CD4-positive, alpha-beta T cell treated with Interleukin-6 at 100 ng/mL for 8 hours (primary cell): ENCODE measurements around the gene CSN3.

ENCODE experiments used
- DNase-seq: peaks from one replicate; pipeline ENCODE4 v3.0.0-alpha.2; 2020; ENCODE audit warnings: mixed read lengths, low spot score

Gene CSN3

DNA sequence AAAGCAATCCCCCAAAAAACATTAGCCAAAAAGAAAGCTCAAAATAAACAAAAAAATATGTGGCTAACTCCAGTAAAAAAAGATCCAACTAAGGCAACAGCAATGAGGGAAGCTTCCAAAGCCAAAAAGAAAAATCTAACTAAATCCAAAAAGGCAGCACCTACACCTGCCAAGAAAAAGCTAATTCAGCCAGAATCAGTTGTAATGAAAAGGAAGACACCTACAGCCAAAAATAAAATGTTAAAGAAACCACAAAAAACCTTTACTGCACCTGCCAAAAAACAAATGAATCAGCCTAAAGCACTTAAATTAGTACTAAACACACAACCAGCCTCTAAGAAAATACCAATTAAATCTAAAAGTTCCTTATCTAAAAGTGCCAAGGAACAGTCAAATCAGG is 55.2 kb downstream of the CSN3 start:
- DNase-seq, result no peak

DNA sequence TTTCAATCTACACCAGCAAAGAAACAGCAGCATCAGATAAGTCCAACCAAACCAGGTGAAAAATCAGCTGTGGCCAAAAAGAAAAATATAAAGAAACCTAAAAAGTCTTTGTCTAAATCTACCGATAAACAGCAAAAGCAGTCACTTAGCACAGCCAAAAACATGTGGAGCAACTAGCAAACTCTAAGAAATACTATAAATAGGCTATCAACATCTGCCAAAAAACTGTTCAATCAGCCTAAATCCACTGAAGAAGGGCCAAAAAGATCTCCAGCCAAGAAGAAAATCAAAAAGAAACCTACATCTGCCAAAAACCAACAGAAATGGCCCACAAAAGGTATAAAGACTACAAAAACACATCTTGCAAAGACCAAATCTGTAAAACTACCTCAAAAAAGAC is 55.7 kb downstream of the CSN3 start:
- DNase-seq, result no peak

DNA sequence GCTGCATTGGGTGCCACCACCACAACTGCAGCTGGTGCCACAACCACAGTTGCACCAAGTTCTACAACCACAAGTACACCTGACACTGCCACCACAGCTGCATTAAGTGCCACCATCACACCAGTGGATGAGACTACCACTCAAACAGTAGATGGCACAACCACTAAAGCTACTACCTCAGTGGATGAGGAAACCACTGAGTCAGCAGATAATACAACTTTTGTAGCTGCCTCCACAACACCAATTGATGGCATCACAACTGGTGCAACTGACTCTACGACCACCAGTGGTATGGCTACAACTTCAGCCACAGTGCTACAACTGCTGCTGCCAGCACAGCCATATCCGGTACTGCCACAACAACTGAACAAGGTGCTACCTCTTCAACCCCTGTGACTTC is 57.2 kb downstream of the CSN3 start:
- DNase-seq, result no peak

DNA sequence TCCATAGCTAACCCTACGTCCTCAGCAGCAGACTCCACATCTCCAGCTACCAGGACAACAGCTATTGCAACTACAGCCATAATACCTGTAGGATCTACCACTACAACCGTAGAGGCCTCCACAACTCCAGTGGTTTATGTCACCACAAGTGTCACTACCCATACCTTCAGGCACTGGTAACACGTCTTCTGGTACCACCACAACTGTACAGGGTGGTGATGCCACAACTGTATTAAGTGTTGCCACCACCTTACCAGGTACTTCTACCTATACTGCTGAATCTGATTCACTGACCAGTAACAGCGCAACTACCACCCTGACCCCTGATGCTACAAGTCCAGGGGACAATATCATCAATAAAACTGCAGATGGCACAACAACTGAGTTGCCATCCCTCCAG is 57.8 kb downstream of the CSN3 start:
- DNase-seq, result no peak
